ENCODE results near the gene SLC13A4.

GRCh38 chr7:135774284-135774683 lies 46.3 kb upstream of the SLC13A4 start:
- TF ChIP-seq CTCF (IDR thresholded peaks at IDR 0.05; ENCODE audit: borderline replicate concordance, extremely low read depth, low read length, poor library complexity, severe bottlenecking) (no peak), EZH2 (IDR thresholded peaks at IDR 0.05; ENCODE audit: borderline replicate concordance, low read depth, low read length, severe bottlenecking) (no peak)

Data from DND-41 (cell line).